ENCODE results near the gene MFSD6.

DNA sequence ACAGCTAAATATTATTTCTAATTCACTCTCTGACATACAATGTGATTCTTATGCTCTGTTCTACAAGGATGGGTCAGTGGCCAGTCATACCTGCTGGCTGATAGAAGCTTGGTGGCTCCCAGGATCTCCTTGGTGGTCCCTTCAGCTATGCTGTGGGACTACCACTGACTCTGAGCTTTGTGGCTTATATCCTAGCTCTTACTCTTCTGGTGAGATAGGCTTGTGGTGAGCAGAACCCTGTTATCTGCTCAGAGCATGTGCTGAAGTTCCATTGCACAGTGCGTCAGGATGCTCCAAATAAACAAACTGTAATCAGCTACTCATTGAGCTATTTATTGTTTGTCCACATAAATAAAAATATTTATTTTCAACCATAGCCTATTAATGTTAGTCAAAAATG is 51.7 kb downstream of the MFSD6 start:
- no peak for TF ChIP-seq CTCF (IDR thresholded peaks at IDR 0.05)
- no peak for TF ChIP-seq POLR2A (IDR thresholded peaks at IDR 0.05)

All from thyroid gland (tissue), 4 donors.